GM12878 (cell line): Measurements from ENCODE around the gene PREX1.

Source experiments
- EED ChIP-seq: sonication (generic); IDR thresholded peaks from 2 replicates; pipeline ENCODE4 v1.6.1; 2016; ENCODE audit warnings: antibody characterized with exemption, low read depth
- RAD21 ChIP-seq: IDR thresholded peaks from 2 replicates; pipeline ENCODE4 v1.6.1; 2011; ENCODE audit warnings: mild to moderate bottlenecking, low read depth, low read length, moderate library complexity; ENCODE audit not compliant: insufficient read depth
- SMAD5 ChIP-seq: IDR thresholded peaks from 2 replicates; pipeline ENCODE4 v1.6.1; 2016; ENCODE audit warnings: antibody characterized with exemption, low read depth
- SP1 ChIP-seq: IDR thresholded peaks from one replicate; pipeline ENCODE4 v1.6.1; 2011; ENCODE audit warnings: low read depth, low read length
- TF ChIP-seq, protein P1 (sequence below), 3 experiments: IDR thresholded peaks in 2 of 3; conservative IDR thresholded peaks in 1 of 3; 2 replicates each; pipeline ENCODE4 v1.5.1; 2011; ENCODE audit warnings: low read depth in 3 of 3, low read length in 3 of 3, mild to moderate bottlenecking in 3 of 3, control low read depth in 2 of 3, moderate library complexity in 2 of 3, inconsistent platforms in 1 of 3, mixed read lengths in 1 of 3; ENCODE audit not compliant: control insufficient read depth in 2 of 3, insufficient read depth in 1 of 3; ENCODE audit errors: extremely low read depth in 1 of 3
- TF ChIP-seq, protein P2 (sequence below): IDR thresholded peaks from 2 replicates; pipeline ENCODE4 v1.6.1; 2012; ENCODE audit warnings: mild to moderate bottlenecking, low read depth, low read length

DNA sequence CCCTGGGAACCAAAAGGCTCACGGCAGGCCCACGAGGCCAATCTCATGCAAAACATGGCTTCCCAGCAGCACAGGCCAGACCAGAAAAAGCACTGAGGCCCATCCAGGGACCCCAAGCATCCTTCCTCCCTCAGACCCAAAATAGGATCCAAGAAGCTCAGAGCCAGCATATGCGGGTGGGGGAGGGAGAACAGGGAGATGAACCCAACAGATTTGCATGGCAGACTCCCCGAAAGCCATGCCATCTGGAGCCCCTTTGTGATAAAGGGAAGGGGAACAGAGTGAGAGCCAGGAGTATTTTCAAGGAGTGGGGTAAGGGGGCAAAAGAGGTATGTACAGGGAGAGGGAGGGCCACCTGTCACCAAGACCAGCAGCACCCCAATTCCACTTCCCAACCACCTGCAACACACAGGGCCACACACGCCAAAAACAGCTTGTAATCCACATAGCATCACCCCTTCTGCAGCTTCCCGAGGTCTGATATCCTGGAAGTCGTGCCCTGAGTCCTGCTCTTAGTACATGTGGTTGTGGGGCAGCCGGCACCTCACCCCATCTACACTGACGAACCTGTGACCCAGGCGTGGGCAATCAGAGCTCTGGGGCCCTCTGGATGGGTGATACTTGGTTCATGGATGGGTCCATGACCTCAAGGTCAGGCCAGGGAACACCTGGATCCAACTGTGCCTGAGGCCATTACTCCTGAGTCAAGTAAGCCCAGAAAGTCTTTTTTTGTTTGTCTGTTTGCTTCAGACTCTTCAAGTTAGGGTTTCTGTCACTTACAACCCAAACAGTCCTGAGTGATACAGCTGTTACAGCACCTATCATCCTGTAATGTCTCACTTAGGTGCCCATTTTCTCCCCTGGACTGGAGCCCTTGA is 24.4 kb downstream of the PREX1 start:
- TF ChIP-seq EED (no peak), SP1 (no peak), RAD21 (no peak), SMAD5 (no peak)
- TF ChIP-seq, protein P1, sequence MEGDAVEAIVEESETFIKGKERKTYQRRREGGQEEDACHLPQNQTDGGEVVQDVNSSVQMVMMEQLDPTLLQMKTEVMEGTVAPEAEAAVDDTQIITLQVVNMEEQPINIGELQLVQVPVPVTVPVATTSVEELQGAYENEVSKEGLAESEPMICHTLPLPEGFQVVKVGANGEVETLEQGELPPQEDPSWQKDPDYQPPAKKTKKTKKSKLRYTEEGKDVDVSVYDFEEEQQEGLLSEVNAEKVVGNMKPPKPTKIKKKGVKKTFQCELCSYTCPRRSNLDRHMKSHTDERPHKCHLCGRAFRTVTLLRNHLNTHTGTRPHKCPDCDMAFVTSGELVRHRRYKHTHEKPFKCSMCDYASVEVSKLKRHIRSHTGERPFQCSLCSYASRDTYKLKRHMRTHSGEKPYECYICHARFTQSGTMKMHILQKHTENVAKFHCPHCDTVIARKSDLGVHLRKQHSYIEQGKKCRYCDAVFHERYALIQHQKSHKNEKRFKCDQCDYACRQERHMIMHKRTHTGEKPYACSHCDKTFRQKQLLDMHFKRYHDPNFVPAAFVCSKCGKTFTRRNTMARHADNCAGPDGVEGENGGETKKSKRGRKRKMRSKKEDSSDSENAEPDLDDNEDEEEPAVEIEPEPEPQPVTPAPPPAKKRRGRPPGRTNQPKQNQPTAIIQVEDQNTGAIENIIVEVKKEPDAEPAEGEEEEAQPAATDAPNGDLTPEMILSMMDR (IDR thresholded peaks at IDR 0.05 in 2 of 3, conservative IDR thresholded peaks at IDR 0.05 in 1 of 3; ENCODE audit: control insufficient read depth in 2 of 3, extremely low read depth in 1 of 3, insufficient read depth in 1 of 3, low read depth in 3 of 3, low read length in 3 of 3), result no peak
- TF ChIP-seq, protein P2, sequence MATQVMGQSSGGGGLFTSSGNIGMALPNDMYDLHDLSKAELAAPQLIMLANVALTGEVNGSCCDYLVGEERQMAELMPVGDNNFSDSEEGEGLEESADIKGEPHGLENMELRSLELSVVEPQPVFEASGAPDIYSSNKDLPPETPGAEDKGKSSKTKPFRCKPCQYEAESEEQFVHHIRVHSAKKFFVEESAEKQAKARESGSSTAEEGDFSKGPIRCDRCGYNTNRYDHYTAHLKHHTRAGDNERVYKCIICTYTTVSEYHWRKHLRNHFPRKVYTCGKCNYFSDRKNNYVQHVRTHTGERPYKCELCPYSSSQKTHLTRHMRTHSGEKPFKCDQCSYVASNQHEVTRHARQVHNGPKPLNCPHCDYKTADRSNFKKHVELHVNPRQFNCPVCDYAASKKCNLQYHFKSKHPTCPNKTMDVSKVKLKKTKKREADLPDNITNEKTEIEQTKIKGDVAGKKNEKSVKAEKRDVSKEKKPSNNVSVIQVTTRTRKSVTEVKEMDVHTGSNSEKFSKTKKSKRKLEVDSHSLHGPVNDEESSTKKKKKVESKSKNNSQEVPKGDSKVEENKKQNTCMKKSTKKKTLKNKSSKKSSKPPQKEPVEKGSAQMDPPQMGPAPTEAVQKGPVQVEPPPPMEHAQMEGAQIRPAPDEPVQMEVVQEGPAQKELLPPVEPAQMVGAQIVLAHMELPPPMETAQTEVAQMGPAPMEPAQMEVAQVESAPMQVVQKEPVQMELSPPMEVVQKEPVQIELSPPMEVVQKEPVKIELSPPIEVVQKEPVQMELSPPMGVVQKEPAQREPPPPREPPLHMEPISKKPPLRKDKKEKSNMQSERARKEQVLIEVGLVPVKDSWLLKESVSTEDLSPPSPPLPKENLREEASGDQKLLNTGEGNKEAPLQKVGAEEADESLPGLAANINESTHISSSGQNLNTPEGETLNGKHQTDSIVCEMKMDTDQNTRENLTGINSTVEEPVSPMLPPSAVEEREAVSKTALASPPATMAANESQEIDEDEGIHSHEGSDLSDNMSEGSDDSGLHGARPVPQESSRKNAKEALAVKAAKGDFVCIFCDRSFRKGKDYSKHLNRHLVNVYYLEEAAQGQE, result no peak
